Neural progenitor cell (in vitro differentiated cells): ENCODE measurements around the gene TMEM217. TPM values are rescaled to one million over a fixed set of nuclear protein-coding genes. Genes with fewer than 3 reads are reported as not detected.
A peak's percentile ranks its signal among the peaks of the same experiment; 100 is the strongest.

Experiments used
- DNase-seq: peaks from one replicate; pipeline ENCODE4 v3.0.0-alpha.2; 2016; ENCODE audit warnings: low spot score
- H2AFZ ChIP-seq: fragments of 200-600 bp; sonication (generic); replicated peaks from 2 replicates; pipeline ENCODE4 v1.6.1; 2016; ENCODE audit warnings: antibody characterized with exemption
- H3F3A ChIP-seq: fragments of 200-600 bp; sonication (generic); 2 replicates; pipeline ENCODE4 v1.6.1; 2016; ENCODE audit warnings: antibody characterized with exemption, low read depth
- H3K27ac ChIP-seq: fragments of 200-600 bp; sonication (generic); 2 replicates; pipeline ENCODE4 v1.5.1; 2016; ENCODE audit warnings: mild to moderate bottlenecking
- H3K27me3 ChIP-seq: fragments of 200-600 bp; sonication (generic); 2 replicates; pipeline ENCODE4 v1.6.1; 2016; ENCODE audit warnings: mild to moderate bottlenecking, moderate library complexity
- H3K36me3 ChIP-seq: fragments of 200-600 bp; sonication (generic); 2 replicates; pipeline ENCODE4 v1.5.1; 2016
- H3K4me1 ChIP-seq: fragments of 200-600 bp; sonication (generic); 2 replicates; pipeline ENCODE4 v1.6.1; 2016; ENCODE audit warnings: mixed run types
- H3K4me2 ChIP-seq: fragments of 200-600 bp; sonication (generic); 2 replicates; pipeline ENCODE4 v1.6.1; 2016
- H3K4me3 ChIP-seq: fragments of 200-600 bp; sonication (generic); 2 replicates; pipeline ENCODE4 v1.5.1; 2016
- H3K79me2 ChIP-seq: fragments of 200-600 bp; sonication (generic); 2 replicates; pipeline ENCODE4 v1.6.1; 2016; ENCODE audit warnings: low read depth
- H3K9ac ChIP-seq: fragments of 200-600 bp; sonication (generic); 2 replicates; pipeline ENCODE4 v1.6.1; 2016
- H3K9me3 ChIP-seq: fragments of 200-600 bp; sonication (generic); 2 replicates; pipeline ENCODE4 v1.5.1; 2016; ENCODE audit warnings: low read depth
- H4K20me1 ChIP-seq: fragments of 200-600 bp; sonication (generic); 2 replicates; pipeline ENCODE4 v1.6.1; 2016; ENCODE audit warnings: low read depth
- H3K27ac Mint-ChIP-seq: 3 replicates; pipeline ENCODE4 v1.8.0; 2021; ENCODE audit warnings: mixed read lengths
- H3K27me3 Mint-ChIP-seq: 2 replicates; pipeline ENCODE4 v1.8.0; 2022; ENCODE audit warnings: low read depth, mild to moderate bottlenecking, inconsistent platforms, moderate library complexity, mixed read lengths; ENCODE audit not compliant: insufficient read depth
- H3K36me3 Mint-ChIP-seq: 3 replicates; pipeline ENCODE4 v1.8.0; 2021; ENCODE audit warnings: mixed read lengths
- H3K4me1 Mint-ChIP-seq: 3 replicates; pipeline ENCODE4 v1.8.0; 2021; ENCODE audit warnings: mixed read lengths
- H3K4me3 Mint-ChIP-seq: 3 replicates; pipeline ENCODE4 v1.8.0; 2021; ENCODE audit warnings: mild to moderate bottlenecking, moderate library complexity, mixed read lengths
- H3K9me3 Mint-ChIP-seq: 3 replicates; pipeline ENCODE4 v1.8.0; 2020; ENCODE audit warnings: mixed read lengths
- EZH2 ChIP-seq: fragments of 200-600 bp; sonication (generic); IDR thresholded peaks from 2 replicates; pipeline ENCODE4 v1.6.1; 2017; ENCODE audit warnings: antibody characterized with exemption, mild to moderate bottlenecking, moderate library complexity
- EZH2phosphoT487 ChIP-seq: fragments of 200-600 bp; sonication (generic); IDR thresholded peaks from 2 replicates; pipeline ENCODE4 v1.6.1; 2017; ENCODE audit warnings: antibody characterized with exemption
- total RNA-seq: library from RNA; depleted of rRNA; stranded (reverse); fragments of >200 nt; gene quantifications from 2 replicates; pipeline ENCODE4 v1.2.3, GENCODE V29; 2015; ENCODE audit warnings: low replicate concordance
- TF ChIP-seq, protein P1 (sequence below): fragments of 200-600 bp; sonication (generic); IDR thresholded peaks from 2 replicates; pipeline ENCODE4 v1.5.1; 2017; ENCODE audit warnings: antibody characterized with exemption, mild to moderate bottlenecking

The TMEM217 gene
- total RNA-seq, 1 donor from 2014 or later, result not detected

DNA sequence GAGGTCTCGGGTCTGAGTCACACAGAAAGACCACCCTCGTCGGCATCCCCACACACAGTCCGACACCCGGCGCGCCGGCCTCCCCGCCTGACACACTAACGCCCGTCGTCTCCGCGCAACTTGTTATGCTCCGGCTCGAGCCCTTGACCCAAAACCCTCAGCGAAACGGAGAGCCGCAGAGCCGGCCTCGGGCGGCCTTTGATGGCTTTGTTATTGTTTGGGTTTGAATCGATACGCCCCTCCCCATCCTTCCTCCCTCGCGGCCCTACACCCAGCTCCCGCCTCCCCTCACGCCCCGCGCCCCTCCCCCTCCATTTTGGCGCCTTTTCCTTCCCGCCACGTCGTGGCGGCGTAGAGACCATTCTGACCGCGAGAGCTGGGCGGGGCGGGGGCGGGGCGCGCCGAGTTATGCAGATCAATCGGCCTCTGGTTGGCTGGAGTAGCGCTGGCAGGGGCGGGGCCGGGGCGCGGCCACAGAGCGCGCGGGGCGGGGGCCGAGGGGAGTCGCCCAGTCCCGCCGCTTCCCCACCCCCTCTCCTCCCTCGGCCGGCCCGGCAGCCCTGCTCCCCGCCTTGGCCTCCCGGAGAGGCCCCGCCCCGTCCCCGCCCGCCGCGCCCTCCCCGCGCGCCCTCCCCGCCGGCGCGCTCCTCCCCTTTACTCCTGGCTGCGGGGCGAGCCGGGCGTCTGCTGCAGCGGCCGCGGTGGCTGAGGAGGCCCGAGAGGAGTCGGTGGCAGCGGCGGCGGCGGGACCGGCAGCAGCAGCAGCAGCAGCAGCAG, 88.3 kb downstream of the TMEM217 start, which contains the start of gene PIM1:
Gene PIM1 (plus strand): TSS at position 657 of the 777 bp plus-strand sequence. CDS start 424 bp downstream, outside the sequence.
- TF ChIP-seq, protein P1, sequence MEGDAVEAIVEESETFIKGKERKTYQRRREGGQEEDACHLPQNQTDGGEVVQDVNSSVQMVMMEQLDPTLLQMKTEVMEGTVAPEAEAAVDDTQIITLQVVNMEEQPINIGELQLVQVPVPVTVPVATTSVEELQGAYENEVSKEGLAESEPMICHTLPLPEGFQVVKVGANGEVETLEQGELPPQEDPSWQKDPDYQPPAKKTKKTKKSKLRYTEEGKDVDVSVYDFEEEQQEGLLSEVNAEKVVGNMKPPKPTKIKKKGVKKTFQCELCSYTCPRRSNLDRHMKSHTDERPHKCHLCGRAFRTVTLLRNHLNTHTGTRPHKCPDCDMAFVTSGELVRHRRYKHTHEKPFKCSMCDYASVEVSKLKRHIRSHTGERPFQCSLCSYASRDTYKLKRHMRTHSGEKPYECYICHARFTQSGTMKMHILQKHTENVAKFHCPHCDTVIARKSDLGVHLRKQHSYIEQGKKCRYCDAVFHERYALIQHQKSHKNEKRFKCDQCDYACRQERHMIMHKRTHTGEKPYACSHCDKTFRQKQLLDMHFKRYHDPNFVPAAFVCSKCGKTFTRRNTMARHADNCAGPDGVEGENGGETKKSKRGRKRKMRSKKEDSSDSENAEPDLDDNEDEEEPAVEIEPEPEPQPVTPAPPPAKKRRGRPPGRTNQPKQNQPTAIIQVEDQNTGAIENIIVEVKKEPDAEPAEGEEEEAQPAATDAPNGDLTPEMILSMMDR, result no peak
- TF ChIP-seq EZH2phosphoT487 (no peak), EZH2 (no peak)
- H3K4me1 Mint-ChIP-seq, result peaks cover 29% of the 10 kb centered on the region
- H3K27me3 Mint-ChIP-seq, result peaks cover 17% of the 10 kb centered on the region

DNA sequence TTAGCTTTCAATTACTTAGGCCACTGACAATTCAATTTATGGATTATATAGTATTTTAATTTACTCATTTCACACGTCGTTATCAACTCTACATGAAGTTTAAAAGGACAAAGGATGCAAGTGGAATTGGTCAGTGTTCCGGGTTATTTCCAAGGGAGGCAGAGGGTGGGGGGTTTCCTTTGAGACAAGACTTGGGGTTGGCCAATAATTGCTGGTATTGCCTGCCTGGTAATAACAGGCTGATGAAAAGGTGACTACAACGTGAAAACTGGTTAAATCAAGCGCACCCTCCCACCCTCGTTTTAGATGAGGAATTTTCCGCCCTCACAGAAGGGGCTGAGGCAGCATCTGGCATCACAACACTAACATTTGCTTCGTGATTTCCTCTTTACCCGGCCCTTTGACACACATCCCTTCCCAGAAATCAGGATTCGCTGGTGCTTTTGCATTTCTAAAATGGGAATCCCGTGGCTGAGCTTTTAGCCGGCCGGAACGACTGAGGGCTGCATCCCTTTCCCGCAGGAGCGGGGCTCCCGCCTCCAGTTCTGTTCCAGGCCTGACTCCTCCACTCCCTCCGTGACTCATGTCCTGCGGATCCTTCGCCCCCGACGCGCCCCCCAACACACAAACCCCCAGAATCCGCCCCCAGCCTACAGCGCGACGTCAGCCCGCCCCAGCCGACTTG, 89.0 kb downstream of the TMEM217 start:
- peaks cover 12% of the 10 kb centered on the region for H3K27me3 ChIP-seq
- Mint-ChIP-seq H3K36me3 (no peaks in the 10 kb centered on the region), H3K27me3 (peaks cover 20% of the 10 kb centered on the region), H3K4me1 (peaks cover 27% of the 10 kb centered on the region), H3K9me3 (no peaks in the 10 kb centered on the region), H3K27ac (peak overlapping the region; percentile 99), H3K4me3 (peak overlapping the region; percentile 94)
- H4K20me1 ChIP-seq, result peaks cover 23% of the 10 kb centered on the region
- peaks cover 3% of the 10 kb centered on the region for H3K36me3 ChIP-seq
- no peaks in the 10 kb centered on the region for H3K9me3 ChIP-seq
- H2AFZ ChIP-seq, result peak overlapping the region; percentile 6
- no peak for DNase-seq
- peaks cover 35% of the 10 kb centered on the region for H3K79me2 ChIP-seq
- H3K4me3 ChIP-seq, result peak overlapping the region; percentile 54
- H3F3A ChIP-seq, result peaks cover 32% of the 10 kb centered on the region
- H3K4me1 ChIP-seq, result peaks cover 16% of the 10 kb centered on the region
- no peak overlapping the region for H3K27ac ChIP-seq
- peak overlapping the region; percentile 70 for H3K9ac ChIP-seq
- no peak for TF ChIP-seq EZH2
- TF ChIP-seq, protein P1, result no peak
- TF ChIP-seq EZH2phosphoT487, result no peak
- H3K4me2 ChIP-seq, result peak overlapping the region; percentile 79

More for the DNA sequence above, 88.3 kb downstream of the TMEM217 start, which contains the start of gene PIM1:
- Mint-ChIP-seq H3K36me3 (peaks cover 4% of the 10 kb centered on the region), H3K4me3 (peak within 1 kb of the TSS; percentile 94), H3K27ac (peak within 1 kb of the TSS; percentile 99), H3K9me3 (no peaks in the 10 kb centered on the region)
- peak within 1 kb of the TSS; percentile 99 for H3K4me3 ChIP-seq
- H3K27me3 ChIP-seq, result peaks cover 12% of the 10 kb centered on the region
- peak within 1 kb of the TSS; percentile 27 for H3K27ac ChIP-seq
- peaks cover 16% of the 10 kb centered on the region for H3K4me1 ChIP-seq
- H3K9ac ChIP-seq, result peak within 1 kb of the TSS; percentile 70
- H2AFZ ChIP-seq, result peak within 1 kb of the TSS; percentile 58
- DNase-seq, result peak; percentile 99
- peaks cover 35% of the 10 kb centered on the region for H3K79me2 ChIP-seq
- peak within 1 kb of the TSS; percentile 96 for H3K4me2 ChIP-seq
- H3K36me3 ChIP-seq, result peaks cover 3% of the 10 kb centered on the region
- peaks cover 23% of the 10 kb centered on the region for H4K20me1 ChIP-seq
- H3K9me3 ChIP-seq, result no peaks in the 10 kb centered on the region
- peaks cover 32% of the 10 kb centered on the region for H3F3A ChIP-seq

DNA sequence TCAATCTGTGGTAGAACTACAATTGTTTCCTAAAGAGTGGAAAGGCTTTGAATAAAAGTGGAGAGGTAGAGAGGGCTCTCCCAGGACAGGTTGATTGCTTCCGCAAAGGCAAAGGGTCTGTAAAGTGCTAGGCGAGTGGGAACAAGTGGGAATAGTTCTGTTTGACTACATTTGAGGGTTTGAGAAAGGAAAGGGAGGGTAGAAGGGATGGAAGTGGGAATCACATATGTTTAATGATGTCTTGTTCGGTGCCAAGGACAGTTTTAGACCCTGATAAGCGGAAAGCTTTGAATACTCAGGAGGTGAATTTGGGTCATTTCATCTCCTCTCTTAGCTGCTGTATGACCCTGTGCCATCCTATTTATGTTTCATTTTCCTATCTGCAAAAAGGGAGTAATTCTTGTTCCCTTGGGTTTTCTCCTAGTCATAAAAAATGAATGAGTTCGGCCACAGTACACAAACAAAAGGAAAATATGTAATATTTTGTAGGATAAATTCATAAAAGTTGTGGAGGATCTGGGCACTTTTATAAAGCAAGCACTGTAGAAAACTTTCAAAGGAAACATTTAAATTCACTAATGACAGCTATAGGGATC, 89.7 kb downstream of the TMEM217 start:
- Histone ChIP-seq H3K36me3 (peaks cover under 1% of the 10 kb centered on the region), H3K9me3 (no peaks in the 10 kb centered on the region), H3K27ac (no peak overlapping the region), H3K4me1 (peaks cover 19% of the 10 kb centered on the region), H4K20me1 (peaks cover 23% of the 10 kb centered on the region), H3K9ac (no peak overlapping the region), H2AFZ (no peak overlapping the region), H3F3A (peaks cover 32% of the 10 kb centered on the region), H3K27me3 (peaks cover 12% of the 10 kb centered on the region), H3K4me3 (peak overlapping the region; percentile 54), H3K79me2 (peaks cover 32% of the 10 kb centered on the region), H3K4me2 (peak overlapping the region; percentile 79)
- peaks cover 30% of the 10 kb centered on the region for H3K4me1 Mint-ChIP-seq
- peak overlapping the region; percentile 6 for H3K27ac Mint-ChIP-seq
- H3K9me3 Mint-ChIP-seq, result no peaks in the 10 kb centered on the region
- H3K27me3 Mint-ChIP-seq, result peaks cover 20% of the 10 kb centered on the region
- TF ChIP-seq, protein P1, result no peak
- TF ChIP-seq EZH2 (no peak), EZH2phosphoT487 (no peak)
- peak overlapping the region; percentile 94 for H3K4me3 Mint-ChIP-seq
- peak; percentile 12 for DNase-seq
- no peaks in the 10 kb centered on the region for H3K36me3 Mint-ChIP-seq
